ENCODE results near the gene ME3. TPM values are rescaled to one million over a fixed set of nuclear protein-coding genes. Genes with fewer than 3 reads are reported as not detected.

ME3 gene
- total RNA-seq, 1 experiment from 2014 or later: 33.8 TPM

- no peak for DNase-seq (ENCODE audit: low read depth)
Measured at GRCh38 chr11:86489442-86489841, 183.0 kb downstream of the ME3 start.

DNA sequence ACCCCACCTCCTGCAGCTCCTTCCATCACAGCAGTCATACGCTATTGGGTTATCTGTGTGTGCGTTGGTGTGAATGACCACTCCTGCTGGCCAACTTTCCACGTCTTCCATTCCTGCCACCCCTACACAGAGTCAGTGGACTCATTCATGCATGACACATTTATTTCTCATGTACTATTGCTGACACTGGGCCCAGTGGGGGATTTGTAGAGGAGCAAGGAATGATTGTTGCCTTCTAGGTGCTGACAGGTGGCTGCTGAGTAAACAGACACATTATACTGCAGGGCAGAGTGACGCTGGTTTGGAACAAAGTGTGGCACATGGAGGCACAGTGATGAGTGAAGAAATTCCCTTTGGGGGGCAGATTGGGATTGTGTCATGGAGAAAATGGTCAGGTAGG, 183.9 kb downstream of the ME3 start:
- no peak for DNase-seq (ENCODE audit: low read depth)

GRCh38 chr11:86487671-86488070, 184.7 kb downstream of the ME3 start:
- DNase-seq (ENCODE audit: low read depth): no peak

- peak; percentile 35 for DNase-seq (ENCODE audit: low read depth)
Measured at GRCh38 chr11:86486261-86487030, 186.0 kb downstream of the ME3 start.

DNA sequence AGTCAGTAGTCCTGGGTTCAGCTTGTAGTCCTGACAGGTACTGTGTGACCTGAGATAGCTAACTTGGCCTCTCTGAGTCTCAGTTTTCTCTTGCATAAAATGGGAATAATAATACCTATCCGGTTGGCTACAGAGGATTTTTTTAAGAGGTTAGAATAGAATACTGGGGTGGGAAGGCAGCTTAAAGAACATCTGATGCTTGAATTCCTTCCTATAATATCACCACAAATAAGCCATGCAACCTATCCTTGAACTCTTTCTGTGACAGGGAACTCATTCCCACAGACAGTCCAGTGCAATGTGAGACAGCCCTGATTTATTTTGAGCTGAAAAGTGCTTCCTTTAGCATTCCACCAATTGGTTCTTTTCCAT, 187.6 kb downstream of the ME3 start:
- no peak for DNase-seq (ENCODE audit: low read depth)

GRCh38 chr11:86483940-86484794, 188.2 kb downstream of the ME3 start:
- DNase-seq (ENCODE audit: low read depth): peak; percentile 97

DNA sequence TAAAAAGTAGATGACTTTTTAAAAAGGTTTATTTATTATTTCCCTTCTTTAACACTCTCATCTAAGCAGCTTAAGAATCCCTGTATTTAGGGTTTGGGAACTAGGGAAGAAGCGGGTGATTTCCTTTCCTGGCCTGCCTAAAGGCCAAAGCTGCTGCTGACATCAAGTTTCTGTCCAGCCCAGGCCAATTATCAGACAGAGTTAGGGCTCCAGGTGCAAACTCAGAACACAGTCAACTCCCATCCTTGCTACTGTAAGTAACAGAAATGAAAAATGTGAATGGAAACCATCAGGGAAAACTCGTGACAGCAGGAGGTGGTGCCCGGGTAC, 188.8 kb downstream of the ME3 start:
- DNase-seq (ENCODE audit: low read depth): no peak

GRCh38 chr11:86482692-86483091, 189.7 kb downstream of the ME3 start:
- no peak for DNase-seq (ENCODE audit: low read depth)

GRCh38 chr11:86481399-86481798, 191.0 kb downstream of the ME3 start:
- DNase-seq (ENCODE audit: low read depth): no peak

- DNase-seq (ENCODE audit: low read depth): no peak
Measured at GRCh38 chr11:86478348-86478747, 194.1 kb downstream of the ME3 start.

DNA sequence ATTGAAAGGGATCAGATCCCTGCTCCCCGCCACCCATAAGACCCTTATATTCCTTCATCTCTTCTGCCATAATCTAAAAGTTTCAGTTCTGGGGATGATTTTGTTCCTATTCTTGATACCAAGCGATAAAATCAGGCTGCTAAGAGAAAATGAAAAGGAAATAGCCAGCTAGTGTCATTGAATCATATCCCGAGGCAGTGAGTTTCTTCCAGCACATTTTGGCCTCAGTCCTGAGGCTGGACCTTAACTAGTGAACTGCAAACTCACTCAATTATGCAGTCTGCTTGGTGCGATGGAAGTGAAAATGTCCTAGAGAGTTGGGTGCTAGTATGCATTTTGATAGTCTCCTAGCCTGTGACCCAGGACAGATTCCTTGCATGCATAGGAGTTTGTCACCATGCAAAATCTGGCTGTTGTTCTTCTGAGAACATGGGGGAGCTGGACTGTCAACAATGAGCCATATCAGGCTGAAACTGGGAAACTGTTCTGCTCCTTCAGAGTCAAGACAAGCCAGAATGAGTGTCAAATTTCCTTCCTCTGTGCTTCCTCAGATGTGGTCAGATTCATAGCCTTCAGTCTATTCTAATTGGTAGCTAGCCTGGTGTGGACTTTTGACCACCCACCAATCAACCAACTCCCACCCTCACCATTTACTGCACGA, 194.8 kb downstream of the ME3 start:
- peak; percentile 52 for DNase-seq (ENCODE audit: low read depth)

DNA sequence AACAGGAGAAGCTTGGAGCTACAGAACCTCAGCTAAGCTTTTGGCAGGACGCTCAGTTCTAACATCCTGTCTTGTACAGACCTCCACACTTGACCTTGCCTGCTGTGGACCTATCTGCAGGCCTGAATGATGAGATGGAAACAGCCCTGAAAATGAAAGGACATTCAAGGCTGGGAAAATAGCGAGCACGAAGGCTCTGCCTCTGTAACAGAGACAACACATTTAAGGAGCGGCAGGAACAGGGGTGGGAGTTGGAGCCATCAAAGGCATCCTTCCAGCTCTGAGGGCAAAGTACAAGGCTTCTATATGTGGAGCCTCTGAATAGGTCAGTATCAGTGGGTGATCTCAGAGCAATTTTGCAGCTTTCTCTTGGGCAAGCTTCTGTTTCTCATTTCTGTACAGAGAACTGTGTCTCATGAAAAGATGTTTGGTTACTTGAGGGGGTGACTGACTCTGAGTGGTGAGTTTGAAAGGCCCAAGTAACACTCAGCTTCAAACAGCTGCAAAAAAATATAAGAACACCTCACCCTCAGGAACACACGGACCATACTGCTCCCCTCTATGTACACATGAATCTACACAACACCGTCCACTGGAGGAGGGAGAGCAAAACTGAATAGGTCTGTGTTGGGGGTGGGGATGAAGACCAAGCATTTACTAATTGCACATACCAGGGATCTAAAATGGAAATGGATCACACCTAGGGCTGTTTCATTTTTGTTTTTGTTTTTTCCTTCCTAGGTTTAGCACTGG, 196.1 kb downstream of the ME3 start:
- DNase-seq (ENCODE audit: low read depth): no peak

DNA sequence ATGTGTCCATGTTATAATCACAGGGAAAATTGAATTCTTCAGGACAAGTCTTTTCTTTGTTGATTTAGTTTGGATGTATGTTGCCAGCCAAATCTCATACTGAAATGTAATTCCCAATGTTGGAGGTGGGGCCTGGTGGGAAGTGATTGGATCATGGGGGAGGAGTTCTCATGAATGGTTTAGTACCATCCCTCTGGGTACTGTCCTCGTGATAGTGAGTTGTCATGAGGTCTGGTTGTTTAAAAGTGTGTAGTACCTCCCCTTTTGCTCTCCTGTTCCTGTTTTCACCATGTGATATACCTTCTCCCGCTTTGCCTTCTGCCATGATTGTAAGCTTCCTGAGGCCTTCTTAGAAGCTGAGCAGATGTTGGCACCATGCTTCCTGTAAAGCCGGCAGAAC, 197.4 kb downstream of the ME3 start:
- DNase-seq (ENCODE audit: low read depth): no peak

GRCh38 chr11:86473991-86474833, 198.2 kb downstream of the ME3 start:
- peak; percentile 70 for DNase-seq (ENCODE audit: low read depth)

- DNase-seq (ENCODE audit: low read depth): no peak
Measured at GRCh38 chr11:86469491-86470388, 202.7 kb downstream of the ME3 start.

GRCh38 chr11:86468169-86468568, 204.2 kb downstream of the ME3 start:
- DNase-seq (ENCODE audit: low read depth): no peak

GRCh38 chr11:86464509-86465221, 207.8 kb downstream of the ME3 start:
- DNase-seq (ENCODE audit: low read depth): no peak

GRCh38 chr11:86463955-86464354, 208.5 kb downstream of the ME3 start:
- DNase-seq (ENCODE audit: low read depth): no peak

DNA sequence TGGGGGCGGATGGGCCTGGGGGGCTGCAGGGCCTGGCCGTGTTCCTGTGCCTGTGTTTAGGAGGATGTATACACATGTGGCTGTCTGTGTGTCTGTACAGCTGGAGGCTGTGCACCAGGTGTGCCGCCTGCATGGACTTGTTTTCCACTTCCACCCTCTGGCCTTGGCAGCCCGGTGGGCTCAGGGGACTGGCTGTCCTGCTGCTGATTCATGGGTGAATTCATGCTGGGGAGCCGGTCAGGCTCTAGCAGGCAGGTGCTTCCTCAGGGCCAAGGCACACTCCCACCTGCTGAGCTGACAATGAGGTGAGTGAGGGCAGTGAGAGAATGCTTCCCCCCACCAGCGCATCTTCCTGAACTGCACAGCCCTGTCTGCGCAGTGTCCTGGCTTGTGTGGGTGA, 209.3 kb downstream of the ME3 start:
- DNase-seq (ENCODE audit: low read depth): no peak
